ENCODE results near the gene MTHFR.

The MTHFR gene

GRCh38 chr1:11802616-11802972 lies 3.2 kb downstream of the MTHFR start:
- no peak overlapping the region for H3K23ac ChIP-seq (ENCODE audit: low read length)
- DNase-seq: peak; percentile 75
- no peak overlapping the region for H4K8ac ChIP-seq (ENCODE audit: low read depth, low read length)
- H3K27ac ChIP-seq (ENCODE audit: low read depth, low read length): no peak overlapping the region
- H3K36me3 ChIP-seq (ENCODE audit: control insufficient read depth, insufficient read depth, low read length): peaks cover 4% of the 10 kb centered on the region
- peak overlapping the region; percentile 91 for H3K56ac ChIP-seq (ENCODE audit: low read length)
- no peak overlapping the region for H3K4ac ChIP-seq (ENCODE audit: low read depth, low read length)
- H3K18ac ChIP-seq (ENCODE audit: low read length): no peak overlapping the region
- H4K5ac ChIP-seq (ENCODE audit: low read length): no peak overlapping the region
- H2BK120ac ChIP-seq (ENCODE audit: low read depth, low read length): no peak overlapping the region
- no peak overlapping the region for H2AK5ac ChIP-seq (ENCODE audit: low read length)
- no peak overlapping the region for H2BK5ac ChIP-seq (ENCODE audit: low read length)
- H2BK15ac ChIP-seq (replicated peaks; ENCODE audit: low read depth): no peak overlapping the region
- H3K79me1 ChIP-seq (ENCODE audit: low read length): peaks cover 12% of the 10 kb centered on the region
- H3K4me2 ChIP-seq (ENCODE audit: low read length): peak overlapping the region; percentile 99
- no CpG with 5 or more reads among the region's 6 CpGs for WGBS (ENCODE audit: extremely low coverage, insufficient coverage, low lambda C conversion rate)
- H3K4me1 ChIP-seq (ENCODE audit: control insufficient read depth, low read depth, low read length): peaks cover 12% of the 10 kb centered on the region
- no peak overlapping the region for H3K4me3 ChIP-seq (ENCODE audit: low read length)
- H3K27me3 ChIP-seq (ENCODE audit: insufficient read depth, low read length, poor library complexity): no peaks in the 10 kb centered on the region
- H3K79me2 ChIP-seq (ENCODE audit: control insufficient read depth, insufficient read depth, low read length): peaks cover 19% of the 10 kb centered on the region
- peak overlapping the region; percentile 68 for H3K9ac ChIP-seq (ENCODE audit: low read length)

GRCh38 chr1:11800756-11801433 lies 4.9 kb downstream of the MTHFR start:
- Histone ChIP-seq H3K27me3 (ENCODE audit: insufficient read depth, low read length, poor library complexity) (no peaks in the 10 kb centered on the region), H2BK120ac (ENCODE audit: low read depth, low read length) (no peak overlapping the region), H2AK5ac (ENCODE audit: low read length) (no peak overlapping the region), H3K79me2 (ENCODE audit: control insufficient read depth, insufficient read depth, low read length) (peaks cover 7% of the 10 kb centered on the region), H2BK5ac (ENCODE audit: low read length) (no peak overlapping the region), H4K8ac (ENCODE audit: low read depth, low read length) (no peak overlapping the region), H2BK15ac (replicated peaks; ENCODE audit: low read depth) (no peak overlapping the region), H3K4me1 (ENCODE audit: control insufficient read depth, low read depth, low read length) (peaks cover 12% of the 10 kb centered on the region), H3K27ac (ENCODE audit: low read depth, low read length) (no peak overlapping the region), H3K9ac (ENCODE audit: low read length) (no peak overlapping the region), H3K4ac (ENCODE audit: low read depth, low read length) (no peak overlapping the region), H3K18ac (ENCODE audit: low read length) (no peak overlapping the region), H3K36me3 (ENCODE audit: control insufficient read depth, insufficient read depth, low read length) (peaks cover 4% of the 10 kb centered on the region), H3K79me1 (ENCODE audit: low read length) (peaks cover 9% of the 10 kb centered on the region), H4K5ac (ENCODE audit: low read length) (no peak overlapping the region), H3K23ac (ENCODE audit: low read length) (no peak overlapping the region), H3K56ac (ENCODE audit: low read length) (no peak overlapping the region), H3K4me3 (ENCODE audit: low read length) (no peak overlapping the region), H3K4me2 (ENCODE audit: low read length) (no peak overlapping the region)
- no CpG with 5 or more reads among the region's 21 CpGs for WGBS (ENCODE audit: extremely low coverage, insufficient coverage, low lambda C conversion rate)
- no peak for DNase-seq

GRCh38 chr1:11800391-11800755 lies 5.4 kb downstream of the MTHFR start:
- Histone ChIP-seq H3K27me3 (ENCODE audit: insufficient read depth, low read length, poor library complexity) (no peaks in the 10 kb centered on the region), H3K56ac (ENCODE audit: low read length) (no peak overlapping the region), H3K79me2 (ENCODE audit: control insufficient read depth, insufficient read depth, low read length) (peaks cover 7% of the 10 kb centered on the region), H3K4me2 (ENCODE audit: low read length) (no peak overlapping the region), H3K36me3 (ENCODE audit: control insufficient read depth, insufficient read depth, low read length) (peaks cover 4% of the 10 kb centered on the region), H2BK15ac (replicated peaks; ENCODE audit: low read depth) (no peak overlapping the region), H3K4me3 (ENCODE audit: low read length) (no peak overlapping the region), H3K18ac (ENCODE audit: low read length) (no peak overlapping the region), H3K79me1 (ENCODE audit: low read length) (peaks cover 9% of the 10 kb centered on the region), H4K5ac (ENCODE audit: low read length) (no peak overlapping the region), H2BK120ac (ENCODE audit: low read depth, low read length) (no peak overlapping the region), H3K23ac (ENCODE audit: low read length) (no peak overlapping the region), H2BK5ac (ENCODE audit: low read length) (no peak overlapping the region), H3K4me1 (ENCODE audit: control insufficient read depth, low read depth, low read length) (peaks cover 12% of the 10 kb centered on the region), H3K9ac (ENCODE audit: low read length) (no peak overlapping the region), H3K27ac (ENCODE audit: low read depth, low read length) (no peak overlapping the region), H2AK5ac (ENCODE audit: low read length) (no peak overlapping the region), H3K4ac (ENCODE audit: low read depth, low read length) (no peak overlapping the region), H4K8ac (ENCODE audit: low read depth, low read length) (no peak overlapping the region)
- DNase-seq: no peak
- WGBS (ENCODE audit: extremely low coverage, insufficient coverage, low lambda C conversion rate): no CpG with 5 or more reads among the region's 8 CpGs

GRCh38 chr1:11799896-11800295 lies 5.9 kb downstream of the MTHFR start:
- Histone ChIP-seq H3K27ac (ENCODE audit: low read depth, low read length) (no peak overlapping the region), H3K36me3 (ENCODE audit: control insufficient read depth, insufficient read depth, low read length) (peaks cover 6% of the 10 kb centered on the region)
- WGBS (ENCODE audit: extremely low coverage, insufficient coverage, low lambda C conversion rate): no CpG with 5 or more reads among the region's 9 CpGs

GRCh38 chr1:11799099-11799498 lies 6.7 kb downstream of the MTHFR start:
- DNase-seq: no peak
- Histone ChIP-seq H2BK5ac (ENCODE audit: low read length) (no peak overlapping the region), H3K56ac (ENCODE audit: low read length) (no peak overlapping the region), H3K36me3 (ENCODE audit: control insufficient read depth, insufficient read depth, low read length) (peaks cover 6% of the 10 kb centered on the region), H3K4ac (ENCODE audit: low read depth, low read length) (no peak overlapping the region), H3K27ac (ENCODE audit: low read depth, low read length) (no peak overlapping the region), H4K5ac (ENCODE audit: low read length) (no peak overlapping the region), H3K18ac (ENCODE audit: low read length) (no peak overlapping the region), H3K79me1 (ENCODE audit: low read length) (peaks cover 3% of the 10 kb centered on the region), H3K9ac (ENCODE audit: low read length) (no peak overlapping the region), H4K8ac (ENCODE audit: low read depth, low read length) (no peak overlapping the region), H3K4me1 (ENCODE audit: control insufficient read depth, low read depth, low read length) (peaks cover 7% of the 10 kb centered on the region), H3K27me3 (ENCODE audit: insufficient read depth, low read length, poor library complexity) (no peaks in the 10 kb centered on the region), H3K4me3 (ENCODE audit: low read length) (no peak overlapping the region), H3K23ac (ENCODE audit: low read length) (no peak overlapping the region), H3K79me2 (ENCODE audit: control insufficient read depth, insufficient read depth, low read length) (no peaks in the 10 kb centered on the region), H2AK5ac (ENCODE audit: low read length) (no peak overlapping the region), H3K4me2 (ENCODE audit: low read length) (no peak overlapping the region), H2BK120ac (ENCODE audit: low read depth, low read length) (no peak overlapping the region), H2BK15ac (replicated peaks; ENCODE audit: low read depth) (no peak overlapping the region)
- no CpG with 5 or more reads among the region's 5 CpGs for WGBS (ENCODE audit: extremely low coverage, insufficient coverage, low lambda C conversion rate)

More at GRCh38 chr1:11799896-11800295, 5.9 kb downstream of the MTHFR start:
- Histone ChIP-seq H3K79me2 (ENCODE audit: control insufficient read depth, insufficient read depth, low read length) (peaks cover 4% of the 10 kb centered on the region), H2BK15ac (replicated peaks; ENCODE audit: low read depth) (no peak overlapping the region), H3K4me2 (ENCODE audit: low read length) (no peak overlapping the region), H3K18ac (ENCODE audit: low read length) (no peak overlapping the region), H3K9ac (ENCODE audit: low read length) (no peak overlapping the region), H2BK5ac (ENCODE audit: low read length) (no peak overlapping the region), H3K56ac (ENCODE audit: low read length) (no peak overlapping the region), H3K27me3 (ENCODE audit: insufficient read depth, low read length, poor library complexity) (no peaks in the 10 kb centered on the region), H3K4me1 (ENCODE audit: control insufficient read depth, low read depth, low read length) (peaks cover 11% of the 10 kb centered on the region), H4K5ac (ENCODE audit: low read length) (no peak overlapping the region), H4K8ac (ENCODE audit: low read depth, low read length) (no peak overlapping the region), H3K23ac (ENCODE audit: low read length) (no peak overlapping the region), H3K4me3 (ENCODE audit: low read length) (no peak overlapping the region), H2AK5ac (ENCODE audit: low read length) (no peak overlapping the region), H2BK120ac (ENCODE audit: low read depth, low read length) (no peak overlapping the region), H3K79me1 (ENCODE audit: low read length) (peaks cover 7% of the 10 kb centered on the region), H3K4ac (ENCODE audit: low read depth, low read length) (no peak overlapping the region)
- no peak for DNase-seq

Measured in mesendoderm (in vitro differentiated cells).